ENCODE results near the gene GUCY2F. TPM values are rescaled to one million over a fixed set of nuclear protein-coding genes. Genes with fewer than 3 reads are reported as not detected.

Gene GUCY2F
- total and polyA plus RNA-seq, 2 donors (not counting 3 experiments of a cell fraction or from before 2014, with no cell fraction given), result 0.01 TPM; not detected in 1

GRCh38 chrX:109498434-109498833 lies 16.5 kb upstream of the GUCY2F start:
- H3K4me2 ChIP-seq (ENCODE audit: insufficient read depth, low read length), result no peak overlapping the region
- no peaks in the 10 kb centered on the region for H3K79me2 ChIP-seq (ENCODE audit: control insufficient read depth, insufficient read depth, low read length)
- H3K9me1 ChIP-seq (replicated peaks; ENCODE audit: control insufficient read depth, extremely low read depth, insufficient read depth, low read length), result no peaks in the 10 kb centered on the region
- no peak overlapping the region for H3K4me3 ChIP-seq (replicated peaks in 1 of 3; ENCODE audit: insufficient read depth in 1 of 3, low read depth in 1 of 3, low read length in 3 of 3)
- no peaks in the 10 kb centered on the region for H3K9me3 ChIP-seq (replicated peaks; ENCODE audit: control insufficient read depth, insufficient read depth, low read length)
- peaks cover 0 to 3% of the 10 kb centered on the region in 2 experiments for H3K27me3 ChIP-seq (ENCODE audit: control insufficient read depth in 2 of 2, insufficient read depth in 2 of 2, low read length in 2 of 2)
- intact Hi-C loops (cut with micrococcal nuclease) (no loop called here), dilution Hi-C loops (cut with MboI; ENCODE audit: extremely low pct_ligation_motif_present, low sequenced_read_pairs) (no loop called here)
- no peak overlapping the region for H3K27ac ChIP-seq (ENCODE audit: insufficient read depth, low read depth, low read length)
- H3K4me1 ChIP-seq (ENCODE audit: control insufficient read depth, extremely low read depth, insufficient read depth, low read length), result no peaks in the 10 kb centered on the region
- TF ChIP-seq EZH2 (IDR thresholded peaks at IDR 0.05; ENCODE audit: borderline replicate concordance, low read depth, low read length, severe bottlenecking) (no peak), MYC (IDR thresholded peaks at IDR 0.05; ENCODE audit: low read depth, low read length) (no peak), JUN (IDR thresholded peaks at IDR 0.05; ENCODE audit: borderline replicate concordance, insufficient read depth, insufficient read length, low read depth) (no peak), POLR2A (IDR thresholded peaks at IDR 0.05; ENCODE audit: low read depth, low read length) (no peak), GATA2 (IDR thresholded peaks at IDR 0.05; ENCODE audit: insufficient read depth, insufficient read length, low read depth, low read length) (no peak), CTCF (IDR thresholded peaks at IDR 0.05; ENCODE audit: extremely low read depth in 1 of 2, insufficient read depth in 1 of 2, low read depth in 1 of 2, low read length in 2 of 2) (no peak), FOS (IDR thresholded peaks at IDR 0.05; ENCODE audit: borderline replicate concordance, insufficient read depth, low read length) (no peak), POLR2AphosphoS5 (IDR thresholded peaks at IDR 0.05; ENCODE audit: insufficient read depth, low read depth, low read length) (no peak)
- TF ChIP-seq, protein P1, sequence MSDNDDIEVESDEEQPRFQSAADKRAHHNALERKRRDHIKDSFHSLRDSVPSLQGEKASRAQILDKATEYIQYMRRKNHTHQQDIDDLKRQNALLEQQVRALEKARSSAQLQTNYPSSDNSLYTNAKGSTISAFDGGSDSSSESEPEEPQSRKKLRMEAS (IDR thresholded peaks at IDR 0.05; ENCODE audit: insufficient read depth, insufficient read length), result no peak
- CTCF ChIA-PET, result no interaction called here
- no TSS peak for BruUV-seq (replicated peaks)
- FAIRE-seq (no peak), DNase-seq (ENCODE audit: low read depth, low spot score) (no peak)
- no peak overlapping the region for H3K9ac ChIP-seq (replicated peaks; ENCODE audit: extremely low read depth, insufficient read depth, low read length)
- no peaks in the 10 kb centered on the region for H4K20me1 ChIP-seq (replicated peaks; ENCODE audit: control insufficient read depth, extremely low read depth, insufficient read depth, low read length)
- H2AFZ ChIP-seq (ENCODE audit: low read depth, low read length), result no peak overlapping the region
- POLR2A ChIA-PET, result no interaction called here
- no peaks in the 10 kb centered on the region for H3K36me3 ChIP-seq (ENCODE audit: control insufficient read depth in 2 of 2, extremely low read depth in 1 of 2, insufficient read depth in 2 of 2, low read length in 2 of 2)

All from endothelial cell of umbilical vein (primary cell).